Nucleus accumbens (tissue), 56 donors: ENCODE results near the gene PLSCR3.

ENCODE experiments used
- DNase-seq, 56 donors: peaks; one replicate each; lab custom pipeline; 2025; lab: John Stamatoyannopoulos, UW

PLSCR3 gene

GRCh38 chr17:7354262-7354843, 40.0 kb downstream of the PLSCR3 start:
- DNase-seq: peak in 11 of 56 donors; percentile 10 to 67 (median 36)

DNA sequence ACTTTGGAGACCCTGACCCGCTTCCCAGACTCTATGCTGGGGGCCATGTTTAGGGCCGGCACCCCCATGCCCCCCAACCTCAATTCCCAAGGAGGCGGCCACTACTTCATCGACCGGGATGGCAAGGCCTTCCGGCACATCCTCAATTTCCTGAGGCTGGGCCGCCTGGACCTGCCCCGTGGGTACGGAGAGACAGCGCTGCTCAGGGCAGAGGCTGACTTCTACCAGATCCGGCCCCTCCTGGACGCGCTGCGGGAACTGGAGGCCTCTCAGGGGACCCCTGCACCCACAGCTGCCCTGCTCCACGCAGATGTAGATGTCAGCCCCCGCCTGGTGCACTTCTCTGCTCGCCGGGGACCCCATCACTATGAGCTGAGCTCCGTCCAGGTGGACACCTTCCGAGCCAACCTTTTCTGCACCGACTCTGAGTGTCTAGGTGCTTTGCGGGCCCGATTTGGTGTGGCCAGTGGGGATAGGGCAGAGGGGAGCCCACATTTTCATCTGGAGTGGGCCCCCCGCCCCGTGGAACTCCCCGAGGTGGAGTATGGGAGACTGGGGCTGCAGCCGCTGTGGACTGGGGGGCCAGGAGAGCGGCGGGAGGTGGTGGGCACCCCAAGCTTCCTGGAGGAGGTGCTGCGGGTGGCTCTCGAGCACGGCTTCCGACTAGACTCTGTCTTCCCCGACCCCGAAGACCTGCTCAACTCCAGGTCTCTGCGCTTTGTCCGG, 41.3 kb downstream of the PLSCR3 start:
- peak in 1 of 56 donors; percentile 5 for DNase-seq

GRCh38 chr17:7352503-7352889, 41.8 kb downstream of the PLSCR3 start:
- DNase-seq: no peak

DNA sequence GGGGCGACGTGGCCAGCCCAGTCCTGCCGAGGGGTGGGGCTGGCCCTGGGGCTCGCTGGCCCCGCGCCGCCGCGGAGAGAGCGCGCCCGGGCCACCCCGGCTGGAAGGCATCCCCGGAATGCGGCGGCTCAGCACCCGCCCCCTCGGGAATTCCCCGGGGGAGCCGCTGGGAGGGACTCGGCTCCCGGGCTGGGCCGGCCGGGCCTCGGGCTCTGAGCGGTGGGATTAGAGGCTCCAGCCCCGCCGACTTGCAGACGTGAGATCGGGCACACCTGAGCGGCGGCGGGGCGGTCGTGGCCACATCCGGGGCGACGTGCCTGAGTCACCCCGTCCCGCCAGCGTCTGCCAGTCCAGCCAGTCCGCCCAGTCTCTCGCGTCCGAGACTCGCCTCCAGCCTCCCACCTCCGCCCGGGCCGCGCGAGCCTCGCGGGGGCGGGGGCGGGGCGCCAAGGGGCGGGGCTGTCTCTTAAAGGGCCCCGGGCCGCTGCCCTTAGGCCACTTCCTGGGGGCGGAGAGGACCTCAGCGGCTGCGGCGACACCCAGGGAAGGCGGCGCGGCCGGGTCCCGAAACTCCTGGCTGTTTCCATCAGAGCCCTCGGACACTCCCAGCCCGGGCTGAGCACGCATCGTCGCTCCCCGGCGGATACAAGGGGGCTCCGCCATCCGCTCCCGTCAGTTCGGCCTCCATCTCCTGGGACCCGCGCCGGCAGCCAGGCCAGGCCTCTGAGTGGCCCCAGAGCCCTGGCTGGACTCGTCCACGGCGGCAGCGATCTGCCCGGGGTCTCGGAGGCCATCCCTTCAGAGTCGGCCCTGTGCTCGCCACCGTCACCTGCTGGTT, 42.4 kb downstream of the PLSCR3 start, which contains the start of gene KCTD11:
TSS of gene KCTD11 (plus strand) at position 498 of the 838 bp plus-strand sequence.
- peak in 53 of 56 donors; percentile 44 to 94 (median 80) for DNase-seq

GRCh38 chr17:7348478-7349242, 45.7 kb downstream of the PLSCR3 start:
- DNase-seq: no peak

GRCh38 chr17:7347630-7348477, 46.5 kb downstream of the PLSCR3 start:
- DNase-seq: no peak

DNA sequence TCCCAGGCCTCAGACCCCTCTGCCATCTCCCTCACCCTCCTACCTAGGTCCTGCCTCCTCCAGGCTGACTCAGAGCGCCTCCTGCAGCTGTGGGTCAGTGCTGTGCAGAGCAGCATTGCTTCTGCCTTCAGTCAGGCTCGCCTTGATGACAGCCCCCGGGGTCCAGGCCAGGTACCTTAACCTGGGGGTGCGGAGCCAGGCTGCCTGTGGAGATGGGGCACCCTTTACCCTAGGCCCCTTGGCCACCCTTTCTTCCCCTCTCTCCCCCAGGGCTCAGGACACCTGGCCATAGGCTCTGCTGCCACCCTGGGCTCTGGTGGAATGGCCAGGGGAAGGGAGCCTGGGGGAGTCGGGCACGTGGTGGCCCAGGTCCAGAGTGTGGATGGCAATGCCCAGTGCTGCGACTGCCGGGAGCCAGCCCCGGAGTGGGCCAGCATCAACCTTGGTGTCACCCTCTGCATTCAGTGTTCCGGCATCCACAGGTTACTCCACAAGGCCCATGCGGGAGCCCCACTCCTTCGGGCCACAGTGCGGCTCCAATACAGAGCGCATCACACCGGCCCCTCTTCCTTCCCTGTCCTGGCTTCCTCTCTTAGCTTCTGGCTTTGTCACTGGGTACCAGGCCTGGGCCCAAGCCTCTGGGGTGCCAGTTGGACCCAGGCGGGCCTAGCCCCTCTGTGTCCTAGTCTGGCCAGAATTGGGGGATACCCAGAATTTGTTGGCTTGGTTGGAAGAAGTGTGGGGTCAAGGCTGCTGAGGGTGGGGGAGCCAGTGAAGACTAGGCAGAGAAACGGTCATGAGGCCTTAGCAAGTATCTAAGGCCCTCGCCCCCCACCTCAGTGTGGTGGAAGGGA, 47.3 kb downstream of the PLSCR3 start:
- no peak for DNase-seq

DNA sequence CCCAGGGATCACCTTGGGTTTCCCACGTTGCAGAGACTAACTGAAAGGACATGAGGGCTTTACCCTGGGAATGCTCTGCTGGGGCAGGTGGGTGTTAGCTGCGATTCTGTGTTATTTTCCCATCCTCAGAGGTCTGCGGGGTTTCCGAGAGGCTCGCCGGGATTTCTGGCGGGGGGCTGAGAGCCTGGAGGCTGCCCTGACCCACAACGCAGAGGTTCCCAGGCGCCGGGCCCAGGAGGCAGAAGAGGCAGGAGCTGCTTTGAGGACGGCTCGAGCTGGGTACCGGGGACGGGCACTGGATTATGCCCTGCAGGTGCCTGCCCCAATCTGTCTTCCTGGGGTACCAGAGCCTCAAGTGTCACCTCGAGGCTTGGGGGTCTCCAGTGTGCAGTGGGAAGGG, 51.1 kb downstream of the PLSCR3 start:
- DNase-seq: no peak

GRCh38 chr17:7341842-7342241, 52.5 kb downstream of the PLSCR3 start:
- no peak for DNase-seq

DNA sequence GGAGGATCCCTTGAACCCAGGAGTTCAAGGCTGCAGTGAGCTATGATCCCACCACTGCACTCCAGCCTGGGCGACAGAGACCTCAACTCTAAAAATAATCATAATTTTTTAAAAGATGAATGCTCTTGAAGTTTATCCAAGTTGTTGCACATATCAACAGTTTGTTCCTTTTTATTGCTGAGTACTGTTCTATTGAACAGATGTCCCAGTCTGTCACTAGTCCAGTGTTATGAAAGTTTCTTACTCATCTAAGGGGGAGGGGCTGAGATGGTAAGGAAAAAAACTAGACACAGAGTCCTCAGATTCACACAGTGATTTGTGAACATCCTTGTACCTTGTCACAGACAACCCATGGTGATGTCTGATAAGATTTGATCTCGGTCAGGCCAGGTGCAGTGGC, 54.1 kb downstream of the PLSCR3 start:
- no peak for DNase-seq
